ENCODE results near the gene TMEM31.

TMEM31 gene

GRCh38 chrX:103722505-103722904 lies 11.8 kb downstream of the TMEM31 start:
- DNase-seq = no peak

GRCh38 chrX:103726477-103726876 lies 15.8 kb downstream of the TMEM31 start:
- Histone ChIP-seq H3K27ac (ENCODE audit: insufficient read depth, low read length, poor library complexity, severe bottlenecking) (no peak overlapping the region), H3K4me1 (ENCODE audit: control insufficient read depth, insufficient read depth, low read length, poor library complexity, severe bottlenecking) (no peaks in the 10 kb centered on the region), H3K27me3 (replicated peaks; ENCODE audit: control insufficient read depth, insufficient read depth, low read length, poor library complexity, severe bottlenecking) (no peaks in the 10 kb centered on the region), H3K4me3 (ENCODE audit: insufficient read depth, low read depth, low read length, poor library complexity, severe bottlenecking) (no peak overlapping the region), H3K9me3 (ENCODE audit: control insufficient read depth, low read length) (no peaks in the 10 kb centered on the region), H3K36me3 (ENCODE audit: control insufficient read depth, insufficient read depth, low read length) (no peaks in the 10 kb centered on the region)
- no peak for DNase-seq

More at GRCh38 chrX:103722505-103722904, 11.8 kb downstream of the TMEM31 start:
- Histone ChIP-seq H3K27me3 (replicated peaks; ENCODE audit: control insufficient read depth, insufficient read depth, low read length, poor library complexity, severe bottlenecking) (no peaks in the 10 kb centered on the region), H3K36me3 (ENCODE audit: control insufficient read depth, insufficient read depth, low read length) (no peaks in the 10 kb centered on the region), H3K9me3 (ENCODE audit: control insufficient read depth, low read length) (no peaks in the 10 kb centered on the region), H3K27ac (ENCODE audit: insufficient read depth, low read length, poor library complexity, severe bottlenecking) (no peak overlapping the region), H3K4me1 (ENCODE audit: control insufficient read depth, insufficient read depth, low read length, poor library complexity, severe bottlenecking) (no peaks in the 10 kb centered on the region), H3K4me3 (ENCODE audit: insufficient read depth, low read depth, low read length, poor library complexity, severe bottlenecking) (no peak overlapping the region)

- no peaks in the 10 kb centered on the region for H3K27me3 ChIP-seq (replicated peaks; ENCODE audit: control insufficient read depth, insufficient read depth, low read length, poor library complexity, severe bottlenecking)
- H3K4me1 ChIP-seq (ENCODE audit: control insufficient read depth, insufficient read depth, low read length, poor library complexity, severe bottlenecking) = no peaks in the 10 kb centered on the region
- no peak overlapping the region for H3K4me3 ChIP-seq (ENCODE audit: insufficient read depth, low read depth, low read length, poor library complexity, severe bottlenecking)
- no peak overlapping the region for H3K27ac ChIP-seq (ENCODE audit: insufficient read depth, low read length, poor library complexity, severe bottlenecking)
- H3K36me3 ChIP-seq (ENCODE audit: control insufficient read depth, insufficient read depth, low read length) = no peaks in the 10 kb centered on the region
- no peak for DNase-seq
- H3K9me3 ChIP-seq (ENCODE audit: control insufficient read depth, low read length) = no peaks in the 10 kb centered on the region
These were observed 16.4 kb downstream of the TMEM31 start for GRCh38 chrX:103727115-103727514.

GRCh38 chrX:103729015-103729414 lies 18.3 kb downstream of the TMEM31 start:
- Histone ChIP-seq H3K27me3 (replicated peaks; ENCODE audit: control insufficient read depth, insufficient read depth, low read length, poor library complexity, severe bottlenecking) (no peaks in the 10 kb centered on the region), H3K4me1 (ENCODE audit: control insufficient read depth, insufficient read depth, low read length, poor library complexity, severe bottlenecking) (no peaks in the 10 kb centered on the region), H3K9me3 (ENCODE audit: control insufficient read depth, low read length) (no peaks in the 10 kb centered on the region), H3K36me3 (ENCODE audit: control insufficient read depth, insufficient read depth, low read length) (no peaks in the 10 kb centered on the region), H3K4me3 (ENCODE audit: insufficient read depth, low read depth, low read length, poor library complexity, severe bottlenecking) (no peak overlapping the region), H3K27ac (ENCODE audit: insufficient read depth, low read length, poor library complexity, severe bottlenecking) (no peak overlapping the region)
- DNase-seq = no peak

GRCh38 chrX:103730147-103730795 lies 19.6 kb downstream of the TMEM31 start:
- Histone ChIP-seq H3K4me1 (ENCODE audit: control insufficient read depth, insufficient read depth, low read length, poor library complexity, severe bottlenecking) (no peaks in the 10 kb centered on the region), H3K36me3 (ENCODE audit: control insufficient read depth, insufficient read depth, low read length) (no peaks in the 10 kb centered on the region), H3K27me3 (replicated peaks; ENCODE audit: control insufficient read depth, insufficient read depth, low read length, poor library complexity, severe bottlenecking) (no peaks in the 10 kb centered on the region), H3K9me3 (ENCODE audit: control insufficient read depth, low read length) (no peaks in the 10 kb centered on the region), H3K27ac (ENCODE audit: insufficient read depth, low read length, poor library complexity, severe bottlenecking) (no peak overlapping the region), H3K4me3 (ENCODE audit: insufficient read depth, low read depth, low read length, poor library complexity, severe bottlenecking) (no peak overlapping the region)
- no peak for DNase-seq

GRCh38 chrX:103730796-103731493 lies 20.2 kb downstream of the TMEM31 start:
- Histone ChIP-seq H3K4me1 (ENCODE audit: control insufficient read depth, insufficient read depth, low read length, poor library complexity, severe bottlenecking) (no peaks in the 10 kb centered on the region), H3K9me3 (ENCODE audit: control insufficient read depth, low read length) (no peaks in the 10 kb centered on the region), H3K4me3 (ENCODE audit: insufficient read depth, low read depth, low read length, poor library complexity, severe bottlenecking) (no peak overlapping the region), H3K36me3 (ENCODE audit: control insufficient read depth, insufficient read depth, low read length) (no peaks in the 10 kb centered on the region), H3K27me3 (replicated peaks; ENCODE audit: control insufficient read depth, insufficient read depth, low read length, poor library complexity, severe bottlenecking) (no peaks in the 10 kb centered on the region), H3K27ac (ENCODE audit: insufficient read depth, low read length, poor library complexity, severe bottlenecking) (no peak overlapping the region)
- no peak for DNase-seq

GRCh38 chrX:103733017-103733416 lies 22.3 kb downstream of the TMEM31 start:
- Histone ChIP-seq H3K9me3 (ENCODE audit: control insufficient read depth, low read length) (no peaks in the 10 kb centered on the region), H3K4me1 (ENCODE audit: control insufficient read depth, insufficient read depth, low read length, poor library complexity, severe bottlenecking) (no peaks in the 10 kb centered on the region), H3K36me3 (ENCODE audit: control insufficient read depth, insufficient read depth, low read length) (no peaks in the 10 kb centered on the region), H3K27me3 (replicated peaks; ENCODE audit: control insufficient read depth, insufficient read depth, low read length, poor library complexity, severe bottlenecking) (no peaks in the 10 kb centered on the region), H3K4me3 (ENCODE audit: insufficient read depth, low read depth, low read length, poor library complexity, severe bottlenecking) (no peak overlapping the region), H3K27ac (ENCODE audit: insufficient read depth, low read length, poor library complexity, severe bottlenecking) (no peak overlapping the region)
- DNase-seq = no peak

- DNase-seq = no peak
- H3K36me3 ChIP-seq (ENCODE audit: control insufficient read depth, insufficient read depth, low read length) = no peaks in the 10 kb centered on the region
- H3K4me1 ChIP-seq (ENCODE audit: control insufficient read depth, insufficient read depth, low read length, poor library complexity, severe bottlenecking) = no peaks in the 10 kb centered on the region
- no peaks in the 10 kb centered on the region for H3K27me3 ChIP-seq (replicated peaks; ENCODE audit: control insufficient read depth, insufficient read depth, low read length, poor library complexity, severe bottlenecking)
- H3K9me3 ChIP-seq (ENCODE audit: control insufficient read depth, low read length) = no peaks in the 10 kb centered on the region
- H3K4me3 ChIP-seq (ENCODE audit: insufficient read depth, low read depth, low read length, poor library complexity, severe bottlenecking) = no peak overlapping the region
- H3K27ac ChIP-seq (ENCODE audit: insufficient read depth, low read length, poor library complexity, severe bottlenecking) = no peak overlapping the region
These were observed 23.5 kb downstream of the TMEM31 start for GRCh38 chrX:103734125-103734760.

- Histone ChIP-seq H3K27ac (ENCODE audit: insufficient read depth, low read length, poor library complexity, severe bottlenecking) (no peak overlapping the region), H3K4me3 (ENCODE audit: insufficient read depth, low read depth, low read length, poor library complexity, severe bottlenecking) (no peak overlapping the region), H3K9me3 (ENCODE audit: control insufficient read depth, low read length) (no peaks in the 10 kb centered on the region), H3K4me1 (ENCODE audit: control insufficient read depth, insufficient read depth, low read length, poor library complexity, severe bottlenecking) (no peaks in the 10 kb centered on the region), H3K27me3 (replicated peaks; ENCODE audit: control insufficient read depth, insufficient read depth, low read length, poor library complexity, severe bottlenecking) (no peaks in the 10 kb centered on the region), H3K36me3 (ENCODE audit: control insufficient read depth, insufficient read depth, low read length) (no peaks in the 10 kb centered on the region)
- DNase-seq = no peak
These were observed 27.0 kb downstream of the TMEM31 start for GRCh38 chrX:103737696-103738095.

GRCh38 chrX:103739421-103739820 lies 28.7 kb downstream of the TMEM31 start:
- H3K27ac ChIP-seq (ENCODE audit: insufficient read depth, low read length, poor library complexity, severe bottlenecking) = no peak overlapping the region
- no peaks in the 10 kb centered on the region for H3K9me3 ChIP-seq (ENCODE audit: control insufficient read depth, low read length)
- H3K36me3 ChIP-seq (ENCODE audit: control insufficient read depth, insufficient read depth, low read length) = no peaks in the 10 kb centered on the region
- H3K4me1 ChIP-seq (ENCODE audit: control insufficient read depth, insufficient read depth, low read length, poor library complexity, severe bottlenecking) = no peaks in the 10 kb centered on the region
- no peaks in the 10 kb centered on the region for H3K27me3 ChIP-seq (replicated peaks; ENCODE audit: control insufficient read depth, insufficient read depth, low read length, poor library complexity, severe bottlenecking)
- no peak for DNase-seq
- H3K4me3 ChIP-seq (ENCODE audit: insufficient read depth, low read depth, low read length, poor library complexity, severe bottlenecking) = no peak overlapping the region
